ENCODE measurements around the gene NAB2.

Gene NAB2

GRCh38 chr12:57044889-57045288 is 44.0 kb upstream of the NAB2 start:
- no peak for TF ChIP-seq HDGF (IDR thresholded peaks at IDR 0.05; ENCODE audit: borderline replicate concordance)
- no peak for TF ChIP-seq FOXA1 (IDR thresholded peaks at IDR 0.05)
- TF ChIP-seq SUZ12 (IDR thresholded peaks at IDR 0.05): no peak
- TF ChIP-seq FOXM1 (IDR thresholded peaks at IDR 0.05; ENCODE audit: borderline replicate concordance): no peak
- no peak for TF ChIP-seq SP1 (IDR thresholded peaks at IDR 0.05)
- TF ChIP-seq L3MBTL2 (conservative IDR thresholded peaks at IDR 0.05): no peak
- TF ChIP-seq ELF4 (IDR thresholded peaks at IDR 0.05): no peak
- no peak for TF ChIP-seq FOXK2 (IDR thresholded peaks at IDR 0.05)
- TF ChIP-seq BHLHE40 (IDR thresholded peaks at IDR 0.05; ENCODE audit: borderline replicate concordance): no peak
- no peak for TF ChIP-seq LEF1 (IDR thresholded peaks at IDR 0.05; ENCODE audit: borderline replicate concordance)
- no peak for TF ChIP-seq CTBP1 (IDR thresholded peaks at IDR 0.05; ENCODE audit: borderline replicate concordance)
- TF ChIP-seq ZNF384 (IDR thresholded peaks at IDR 0.05): no peak
- no peak for TF ChIP-seq NFRKB (IDR thresholded peaks at IDR 0.05)
- no peak for TF ChIP-seq TARDBP (IDR thresholded peaks at IDR 0.05)
- TF ChIP-seq, protein P1, sequence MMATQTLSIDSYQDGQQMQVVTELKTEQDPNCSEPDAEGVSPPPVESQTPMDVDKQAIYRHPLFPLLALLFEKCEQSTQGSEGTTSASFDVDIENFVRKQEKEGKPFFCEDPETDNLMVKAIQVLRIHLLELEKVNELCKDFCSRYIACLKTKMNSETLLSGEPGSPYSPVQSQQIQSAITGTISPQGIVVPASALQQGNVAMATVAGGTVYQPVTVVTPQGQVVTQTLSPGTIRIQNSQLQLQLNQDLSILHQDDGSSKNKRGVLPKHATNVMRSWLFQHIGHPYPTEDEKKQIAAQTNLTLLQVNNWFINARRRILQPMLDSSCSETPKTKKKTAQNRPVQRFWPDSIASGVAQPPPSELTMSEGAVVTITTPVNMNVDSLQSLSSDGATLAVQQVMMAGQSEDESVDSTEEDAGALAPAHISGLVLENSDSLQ (IDR thresholded peaks at IDR 0.05): no peak
- ChIA-PET CTCF (no interaction called here), POLR2A (no interaction called here)
- DNase-seq (ENCODE audit: extremely low spot score): no peak

DNA sequence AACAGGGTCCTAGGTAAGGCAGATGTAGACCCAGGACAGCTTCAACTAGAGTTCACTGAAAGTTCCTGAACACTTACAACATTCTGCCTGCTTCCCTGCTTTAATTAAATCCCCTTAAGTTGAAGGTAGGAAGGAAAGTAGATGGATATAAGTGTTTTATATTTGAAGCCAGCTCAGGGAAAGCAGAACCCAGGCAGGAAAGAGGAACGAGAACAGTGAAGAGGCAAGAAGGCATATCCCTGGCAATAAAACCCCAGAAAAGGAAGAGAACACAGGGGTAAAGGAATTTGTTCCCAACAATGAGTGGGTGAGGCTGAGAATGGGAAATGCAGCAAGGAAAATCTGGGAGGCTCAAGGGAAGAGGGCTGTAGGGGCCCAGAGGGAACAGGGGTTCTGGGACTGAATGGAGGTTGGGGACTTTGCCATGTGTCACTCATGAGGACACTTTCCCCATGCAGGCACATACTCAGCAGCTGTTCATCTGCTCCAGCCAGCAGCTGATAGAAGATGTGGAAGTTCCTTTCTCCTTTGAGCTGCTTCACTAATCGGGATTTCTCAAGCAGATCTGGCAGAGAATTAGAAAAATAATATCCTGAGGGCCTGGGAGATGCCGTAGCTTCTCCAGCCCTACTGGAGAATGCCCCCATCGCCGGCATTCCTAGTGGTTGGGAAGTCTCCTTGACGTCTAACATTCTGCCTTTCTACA is 42.7 kb upstream of the NAB2 start:
- POLR2A ChIA-PET: no interaction called here

DNA sequence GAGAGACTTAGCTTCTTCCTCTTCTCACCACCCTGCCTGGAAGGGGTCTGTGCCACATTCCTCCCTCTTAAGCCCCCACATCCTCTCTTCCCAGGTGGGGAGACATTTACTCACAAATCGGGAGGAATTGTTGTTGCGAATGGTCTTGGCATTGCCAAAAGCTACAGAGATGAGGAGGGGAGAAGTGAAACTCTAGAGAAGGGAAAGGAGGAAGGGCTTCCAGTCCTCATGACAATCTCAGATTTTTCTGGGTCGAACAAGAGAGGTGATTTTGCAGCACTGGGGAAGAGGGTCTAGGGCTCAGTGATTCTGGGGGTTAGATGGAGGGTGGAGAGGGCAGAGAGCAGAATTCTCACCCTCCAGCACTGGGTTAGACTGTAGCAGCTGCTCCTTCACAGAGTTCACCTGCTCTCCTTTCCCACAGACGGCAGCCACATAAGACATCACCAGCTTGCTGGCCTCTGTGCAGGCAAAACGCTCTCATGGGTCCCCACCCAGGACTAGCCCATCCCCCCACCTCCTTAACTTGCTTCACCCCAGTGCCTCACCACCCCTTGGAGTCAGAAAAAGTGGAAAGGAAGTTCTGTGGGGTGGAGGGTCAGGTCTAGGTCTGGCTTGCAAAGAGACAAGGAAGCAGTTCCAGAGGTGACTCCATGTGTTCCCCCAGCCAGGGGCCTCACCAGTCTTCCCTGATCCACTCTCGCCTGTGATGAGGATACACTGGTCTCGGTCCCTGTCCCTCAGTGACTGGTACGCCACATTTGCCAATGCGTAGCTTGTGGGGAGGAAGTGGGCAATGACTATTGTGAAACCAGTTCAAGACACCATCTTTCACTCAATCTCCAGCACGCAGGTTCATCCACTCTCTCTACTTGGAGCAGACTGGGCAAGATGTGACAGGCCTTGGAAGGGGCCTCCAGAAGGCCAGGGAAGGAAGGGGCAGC is 41.7 kb upstream of the NAB2 start:
- ChIA-PET POLR2A (no interaction called here), CTCF (interaction anchor here (0.6 to 1.4 kb wide), 4 partner anchors 13 to 43 kb away, joined by 3 to 4 read pairs (median 3); no protein-coding TSS in a partner anchor)
- DNase-seq (ENCODE audit: extremely low spot score): no peak
- TF ChIP-seq SUZ12 (IDR thresholded peaks at IDR 0.05) (no peak), FOXK2 (IDR thresholded peaks at IDR 0.05) (no peak), CTBP1 (IDR thresholded peaks at IDR 0.05; ENCODE audit: borderline replicate concordance) (no peak), ARNT (IDR thresholded peaks at IDR 0.05) (no peak), BHLHE40 (IDR thresholded peaks at IDR 0.05; ENCODE audit: borderline replicate concordance) (no peak), HDGF (IDR thresholded peaks at IDR 0.05; ENCODE audit: borderline replicate concordance) (no peak), FOXM1 (IDR thresholded peaks at IDR 0.05; ENCODE audit: borderline replicate concordance) (no peak), L3MBTL2 (conservative IDR thresholded peaks at IDR 0.05) (no peak), FOXA1 (IDR thresholded peaks at IDR 0.05) (no peak)

More for the DNA sequence above, 42.7 kb upstream of the NAB2 start:
- no peak for DNase-seq (ENCODE audit: extremely low spot score)
- CTCF ChIA-PET: no interaction called here
- TF ChIP-seq SUZ12 (IDR thresholded peaks at IDR 0.05) (no peak), ELF4 (IDR thresholded peaks at IDR 0.05) (no peak), FOXA1 (IDR thresholded peaks at IDR 0.05) (no peak), FOXK2 (IDR thresholded peaks at IDR 0.05) (no peak)
- TF ChIP-seq, protein P1 (IDR thresholded peaks at IDR 0.05): no peak

DNA sequence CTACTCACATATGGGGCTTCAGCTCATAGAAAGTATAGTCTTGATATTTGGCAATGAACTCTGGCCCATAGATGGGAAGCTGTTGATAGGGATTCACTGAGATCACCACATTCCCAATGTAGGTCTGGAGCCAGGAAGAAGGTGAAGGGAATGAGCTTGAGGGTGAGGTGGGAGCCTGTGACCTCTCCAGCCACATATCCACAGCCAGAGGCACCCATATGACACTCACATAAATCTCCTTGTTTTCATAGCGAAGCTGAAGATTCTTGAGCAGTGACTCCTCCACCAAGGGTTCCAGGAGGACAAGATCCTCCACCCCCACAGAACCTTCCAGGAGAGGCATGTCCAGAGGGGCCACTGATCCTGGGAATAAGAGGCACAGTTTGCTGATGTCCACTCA is 40.9 kb upstream of the NAB2 start:
- DNase-seq (ENCODE audit: extremely low spot score): no peak
- CTCF ChIA-PET: interaction anchor here (0.6 to 1.4 kb wide), 3 partner anchors 13 to 44 kb away, joined by 3 to 4 read pairs (median 3); no protein-coding TSS in a partner anchor
- TF ChIP-seq LEF1 (IDR thresholded peaks at IDR 0.05; ENCODE audit: borderline replicate concordance): no peak
- TF ChIP-seq BHLHE40 (IDR thresholded peaks at IDR 0.05; ENCODE audit: borderline replicate concordance): no peak
- TF ChIP-seq CTBP1 (IDR thresholded peaks at IDR 0.05; ENCODE audit: borderline replicate concordance): no peak
- no peak for TF ChIP-seq FOXA1 (IDR thresholded peaks at IDR 0.05)
- TF ChIP-seq L3MBTL2 (conservative IDR thresholded peaks at IDR 0.05): no peak
- TF ChIP-seq SP1 (IDR thresholded peaks at IDR 0.05): no peak
- TF ChIP-seq NFRKB (IDR thresholded peaks at IDR 0.05): no peak
- no peak for TF ChIP-seq SUZ12 (IDR thresholded peaks at IDR 0.05)
- TF ChIP-seq FOXK2 (IDR thresholded peaks at IDR 0.05): no peak
- no peak for TF ChIP-seq ZNF384 (IDR thresholded peaks at IDR 0.05)
- no peak for TF ChIP-seq TARDBP (IDR thresholded peaks at IDR 0.05)
- TF ChIP-seq, protein P1 (IDR thresholded peaks at IDR 0.05): no peak
- no peak for TF ChIP-seq FOXM1 (IDR thresholded peaks at IDR 0.05; ENCODE audit: borderline replicate concordance)
- no peak for TF ChIP-seq HDGF (IDR thresholded peaks at IDR 0.05; ENCODE audit: borderline replicate concordance)
- TF ChIP-seq ARNT (IDR thresholded peaks at IDR 0.05): no peak
- no peak for TF ChIP-seq ELF4 (IDR thresholded peaks at IDR 0.05)
- POLR2A ChIA-PET: no interaction called here

GRCh38 chr12:57048423-57049118 is 40.3 kb upstream of the NAB2 start:
- POLR2A ChIA-PET: no interaction called here
- TF ChIP-seq L3MBTL2 (conservative IDR thresholded peaks at IDR 0.05) (no peak), ARNT (IDR thresholded peaks at IDR 0.05) (no peak), LEF1 (IDR thresholded peaks at IDR 0.05; ENCODE audit: borderline replicate concordance) (no peak), ELF4 (IDR thresholded peaks at IDR 0.05) (no peak), FOXA1 (IDR thresholded peaks at IDR 0.05) (no peak), HDGF (IDR thresholded peaks at IDR 0.05; ENCODE audit: borderline replicate concordance) (no peak), SP1 (IDR thresholded peaks at IDR 0.05) (no peak)
- TF ChIP-seq, protein P1 (IDR thresholded peaks at IDR 0.05): no peak
- CTCF ChIA-PET: interaction anchor here (0.6 to 1.4 kb wide), 3 partner anchors 8 to 16 kb away, joined by 3 to 4 read pairs (median 3); no protein-coding TSS in a partner anchor
- no peak for DNase-seq (ENCODE audit: extremely low spot score)
